ENCODE results near the gene LEF1. TPM values are rescaled to one million over a fixed set of nuclear protein-coding genes. Genes with fewer than 3 reads are reported as not detected.

The LEF1 gene
- total RNA-seq, 4 donors from 2014 or later: 1.5 to 2.6 (median 2.4) TPM; not detected in 1

- TF ChIP-seq EP300 (IDR thresholded peaks at IDR 0.05): no peak
- no peak for TF ChIP-seq POLR2A (IDR thresholded peaks at IDR 0.05)
- TF ChIP-seq POLR2AphosphoS5 (IDR thresholded peaks at IDR 0.05): no peak
- TF ChIP-seq, protein P1, sequence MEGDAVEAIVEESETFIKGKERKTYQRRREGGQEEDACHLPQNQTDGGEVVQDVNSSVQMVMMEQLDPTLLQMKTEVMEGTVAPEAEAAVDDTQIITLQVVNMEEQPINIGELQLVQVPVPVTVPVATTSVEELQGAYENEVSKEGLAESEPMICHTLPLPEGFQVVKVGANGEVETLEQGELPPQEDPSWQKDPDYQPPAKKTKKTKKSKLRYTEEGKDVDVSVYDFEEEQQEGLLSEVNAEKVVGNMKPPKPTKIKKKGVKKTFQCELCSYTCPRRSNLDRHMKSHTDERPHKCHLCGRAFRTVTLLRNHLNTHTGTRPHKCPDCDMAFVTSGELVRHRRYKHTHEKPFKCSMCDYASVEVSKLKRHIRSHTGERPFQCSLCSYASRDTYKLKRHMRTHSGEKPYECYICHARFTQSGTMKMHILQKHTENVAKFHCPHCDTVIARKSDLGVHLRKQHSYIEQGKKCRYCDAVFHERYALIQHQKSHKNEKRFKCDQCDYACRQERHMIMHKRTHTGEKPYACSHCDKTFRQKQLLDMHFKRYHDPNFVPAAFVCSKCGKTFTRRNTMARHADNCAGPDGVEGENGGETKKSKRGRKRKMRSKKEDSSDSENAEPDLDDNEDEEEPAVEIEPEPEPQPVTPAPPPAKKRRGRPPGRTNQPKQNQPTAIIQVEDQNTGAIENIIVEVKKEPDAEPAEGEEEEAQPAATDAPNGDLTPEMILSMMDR (IDR thresholded peaks at IDR 0.05): no peak
- H3K4me3 ChIP-seq: no peak overlapping the region
- no peak overlapping the region for H3K27ac ChIP-seq
- H3K4me1 ChIP-seq: no peaks in the 10 kb centered on the region
- H3K9me3 ChIP-seq: no peaks in the 10 kb centered on the region
- 81 to 94% methylated on average over 2 of the region's 2 CpGs for WGBS, 2 donors (ENCODE audit: low coverage in 1 of 2)
- no peaks in the 10 kb centered on the region for H3K27me3 ChIP-seq
- no peak for ATAC-seq
- H3K36me3 ChIP-seq: no peaks in the 10 kb centered on the region
These were observed 33.0 kb upstream of the LEF1 start for GRCh38 chr4:108201774-108202173.

- no peak for ATAC-seq
- WGBS, 2 donors (ENCODE audit: low coverage in 1 of 2): 43 to 80% methylated on average over 1 of the region's 1 CpG
- Histone ChIP-seq H3K27me3 (no peaks in the 10 kb centered on the region), H3K4me3 (no peak overlapping the region), H3K27ac (no peak overlapping the region), H3K4me1 (no peaks in the 10 kb centered on the region), H3K9me3 (no peaks in the 10 kb centered on the region), H3K36me3 (no peaks in the 10 kb centered on the region)
- TF ChIP-seq POLR2AphosphoS5 (IDR thresholded peaks at IDR 0.05): no peak
- TF ChIP-seq, protein P1 (IDR thresholded peaks at IDR 0.05): no peak
- no peak for TF ChIP-seq POLR2A (IDR thresholded peaks at IDR 0.05)
- no peak for TF ChIP-seq EP300 (IDR thresholded peaks at IDR 0.05)
These were observed 31.1 kb upstream of the LEF1 start for GRCh38 chr4:108199881-108200280.

- Histone ChIP-seq H3K27ac (no peak overlapping the region), H3K9me3 (no peaks in the 10 kb centered on the region), H3K36me3 (no peaks in the 10 kb centered on the region), H3K4me3 (no peak overlapping the region), H3K27me3 (peaks cover 5% of the 10 kb centered on the region), H3K4me1 (no peaks in the 10 kb centered on the region)
- no peak for ATAC-seq
- WGBS, 2 donors (ENCODE audit: low coverage in 1 of 2): 46 to 61% methylated on average over 4 of the region's 4 CpGs
- TF ChIP-seq EP300 (IDR thresholded peaks at IDR 0.05): no peak
- no peak for TF ChIP-seq POLR2AphosphoS5 (IDR thresholded peaks at IDR 0.05)
- TF ChIP-seq, protein P1 (IDR thresholded peaks at IDR 0.05): no peak
- TF ChIP-seq POLR2A (IDR thresholded peaks at IDR 0.05): no peak
These were observed 25.3 kb upstream of the LEF1 start for GRCh38 chr4:108193886-108194672.

DNA sequence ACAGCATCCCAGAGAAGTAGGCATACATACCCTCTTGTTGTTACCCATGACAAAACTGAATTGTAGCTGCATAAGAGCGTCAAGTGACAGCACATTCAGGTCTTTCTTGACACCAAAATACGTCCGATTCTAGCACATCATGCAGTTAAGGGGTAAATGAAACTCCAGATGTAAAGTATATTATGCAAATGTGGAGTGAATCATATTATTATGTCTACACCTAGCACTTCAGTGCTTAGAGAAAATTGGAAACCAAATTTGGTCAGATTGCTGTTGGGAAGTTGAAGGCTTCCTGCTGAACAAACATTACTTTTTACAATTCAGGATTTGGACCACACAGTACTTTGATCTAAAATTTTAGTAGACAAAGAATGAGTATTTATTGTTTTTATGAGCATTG, 24.2 kb upstream of the LEF1 start:
- Histone ChIP-seq H3K36me3 (no peaks in the 10 kb centered on the region), H3K27me3 (peaks cover 5% of the 10 kb centered on the region), H3K9me3 (no peaks in the 10 kb centered on the region), H3K4me3 (no peak overlapping the region), H3K4me1 (no peaks in the 10 kb centered on the region), H3K27ac (no peak overlapping the region)
- ATAC-seq: no peak
- TF ChIP-seq, protein P1 (IDR thresholded peaks at IDR 0.05): no peak
- TF ChIP-seq EP300 (IDR thresholded peaks at IDR 0.05) (no peak), POLR2A (IDR thresholded peaks at IDR 0.05) (no peak), POLR2AphosphoS5 (IDR thresholded peaks at IDR 0.05) (no peak)
- WGBS, 2 donors (ENCODE audit: low coverage in 1 of 2): 90 to 100% methylated on average over 3 of the region's 3 CpGs

GRCh38 chr4:108192056-108192455, 23.3 kb upstream of the LEF1 start:
- no peak overlapping the region for H3K4me3 ChIP-seq
- TF ChIP-seq POLR2A (IDR thresholded peaks at IDR 0.05) (no peak), POLR2AphosphoS5 (IDR thresholded peaks at IDR 0.05) (no peak), EP300 (IDR thresholded peaks at IDR 0.05) (no peak)
- TF ChIP-seq, protein P1 (IDR thresholded peaks at IDR 0.05): no peak
- H3K36me3 ChIP-seq: no peaks in the 10 kb centered on the region
- H3K9me3 ChIP-seq: no peaks in the 10 kb centered on the region
- H3K4me1 ChIP-seq: no peaks in the 10 kb centered on the region
- 43 to 100% methylated on average over 1 to 2 of the region's 3 CpGs for WGBS, 2 donors (ENCODE audit: low coverage in 1 of 2)
- ATAC-seq: peak; percentile 13
- H3K27ac ChIP-seq: no peak overlapping the region
- H3K27me3 ChIP-seq: peaks cover 5% of the 10 kb centered on the region
